OCI-LY3 (cell line): Measurements from ENCODE around the gene CD99L2.

ENCODE experiments used
- H2AFZ ChIP-seq: fragments of 200-600, 300-600 bp; shearing (Covaris generic); 2 replicates; pipeline ENCODE4 v1.6.0; 2014; ENCODE audit warnings: antibody characterized with exemption, low read depth, low read length
- H3K27ac ChIP-seq: fragments of 200-600, 300-600 bp; sonication (generic); 2 replicates; pipeline ENCODE4 v1.5.1; 2014; ENCODE audit warnings: mild to moderate bottlenecking, low read length, moderate library complexity, mixed read lengths
- H3K27me3 ChIP-seq: fragments of 200-600, 300-600 bp; sonication (generic); 2 replicates; pipeline ENCODE4 v1.6.1; 2014; ENCODE audit warnings: low read depth, low read length, mixed read lengths
- H3K36me3 ChIP-seq: fragments of 200-600, 300-600 bp; sonication (generic); replicated peaks from 2 replicates; pipeline ENCODE3; 2014; ENCODE audit warnings: low read depth, low read length, mixed read lengths
- H3K4me1 ChIP-seq: fragments of 300-600, 200-600 bp; sonication (generic); 2 replicates; pipeline ENCODE4 v1.6.1; 2014; ENCODE audit warnings: low read length, mixed read lengths
- H3K4me2 ChIP-seq: fragments of 200-600, 300-600 bp; sonication (generic); 2 replicates; pipeline ENCODE4 v1.6.1; 2014; ENCODE audit warnings: low read length, mixed read lengths
- H3K4me3 ChIP-seq: fragments of 300-600, 200-600 bp; sonication (generic); 2 replicates; pipeline ENCODE4 v1.5.1; 2014; ENCODE audit warnings: antibody characterized with exemption, mild to moderate bottlenecking, low read length, moderate library complexity
- H3K79me2 ChIP-seq: fragments of 300-600, 200-600 bp; shearing (Covaris generic); 2 replicates; pipeline ENCODE4 v1.6.1; 2014; ENCODE audit warnings: mild to moderate bottlenecking, low read length, mixed read lengths
- H3K9ac ChIP-seq: fragments of 300-600, 200-600 bp; shearing (Covaris generic); 2 replicates; pipeline ENCODE4 v1.6.0; 2014; ENCODE audit warnings: mild to moderate bottlenecking, low read length, moderate library complexity
- H3K9me3 ChIP-seq: fragments of 200-600, 300-600 bp; shearing (Covaris generic); 2 replicates; pipeline ENCODE4 v1.6.1; 2014; ENCODE audit warnings: low read length, mixed read lengths; ENCODE audit not compliant: insufficient read depth
- H4K20me1 ChIP-seq: fragments of 200-600, 300-600 bp; sonication (generic); 2 replicates; pipeline ENCODE4 v1.6.1; 2016; ENCODE audit warnings: low read length, mixed read lengths; ENCODE audit not compliant: insufficient read depth
- CTCF ChIP-seq: fragments of 200-600, 300-600 bp; sonication (generic); IDR thresholded peaks from 2 replicates; pipeline ENCODE4 v1.5.1; 2014; ENCODE audit warnings: antibody characterized with exemption, low read length, low read depth
- EZH2phosphoT487 ChIP-seq: fragments of 200-600 bp; shearing (Covaris generic); IDR thresholded peaks from 2 replicates; pipeline ENCODE4 v1.6.1; 2018; ENCODE audit warnings: antibody characterized with exemption, mixed run types, low read depth

CD99L2 gene

GRCh38 chrX:150775569-150776350 is 122.7 kb downstream of the CD99L2 start:
- TF ChIP-seq CTCF (no peak), EZH2phosphoT487 (no peak)
- H3K4me3 ChIP-seq = no peak overlapping the region
- no peaks in the 10 kb centered on the region for H3K79me2 ChIP-seq
- no peaks in the 10 kb centered on the region for H3K36me3 ChIP-seq
- no peak overlapping the region for H3K4me2 ChIP-seq
- no peaks in the 10 kb centered on the region for H3K9me3 ChIP-seq
- no peaks in the 10 kb centered on the region for H4K20me1 ChIP-seq
- H2AFZ ChIP-seq = no peak overlapping the region
- no peak overlapping the region for H3K9ac ChIP-seq
- no peak overlapping the region for H3K27ac ChIP-seq
- H3K4me1 ChIP-seq = peaks cover 6% of the 10 kb centered on the region
- H3K27me3 ChIP-seq = no peaks in the 10 kb centered on the region

GRCh38 chrX:150774798-150775568 is 123.5 kb downstream of the CD99L2 start:
- Histone ChIP-seq H3K9me3 (no peaks in the 10 kb centered on the region), H3K36me3 (no peaks in the 10 kb centered on the region), H3K4me1 (no peaks in the 10 kb centered on the region; the same call in 1 of the 2 replicates), H4K20me1 (no peaks in the 10 kb centered on the region), H3K4me3 (no peak overlapping the region), H3K79me2 (no peaks in the 10 kb centered on the region), H3K27me3 (no peaks in the 10 kb centered on the region), H3K4me2 (no peak overlapping the region), H3K27ac (no peak overlapping the region), H2AFZ (no peak overlapping the region), H3K9ac (no peak overlapping the region)
- TF ChIP-seq EZH2phosphoT487 = no peak
- TF ChIP-seq CTCF = no peak

- no peak for TF ChIP-seq EZH2phosphoT487
- TF ChIP-seq CTCF = no peak
- H3K9ac ChIP-seq = no peak overlapping the region
- no peaks in the 10 kb centered on the region for H3K36me3 ChIP-seq
Measured at GRCh38 chrX:150773634-150774033, 124.8 kb downstream of the CD99L2 start.

GRCh38 chrX:150773117-150773516 is 125.4 kb downstream of the CD99L2 start:
- H3K9ac ChIP-seq = no peak overlapping the region
- H3K27me3 ChIP-seq = no peaks in the 10 kb centered on the region
- no peaks in the 10 kb centered on the region; the same call in 1 of the 2 replicates for H3K4me1 ChIP-seq
- H3K36me3 ChIP-seq = no peaks in the 10 kb centered on the region
- no peak overlapping the region for H2AFZ ChIP-seq
- no peak overlapping the region for H3K4me2 ChIP-seq
- no peak overlapping the region for H3K27ac ChIP-seq
- H3K4me3 ChIP-seq = no peak overlapping the region
- no peaks in the 10 kb centered on the region for H4K20me1 ChIP-seq
- no peaks in the 10 kb centered on the region for H3K9me3 ChIP-seq
- TF ChIP-seq EZH2phosphoT487 = no peak
- TF ChIP-seq CTCF = no peak
- no peaks in the 10 kb centered on the region for H3K79me2 ChIP-seq

More at GRCh38 chrX:150773634-150774033, 124.8 kb downstream of the CD99L2 start:
- Histone ChIP-seq H2AFZ (no peak overlapping the region), H3K4me3 (no peak overlapping the region), H3K27ac (no peak overlapping the region), H3K9me3 (no peaks in the 10 kb centered on the region), H3K79me2 (no peaks in the 10 kb centered on the region), H4K20me1 (no peaks in the 10 kb centered on the region), H3K4me1 (no peaks in the 10 kb centered on the region; the same call in 1 of the 2 replicates), H3K27me3 (no peaks in the 10 kb centered on the region), H3K4me2 (no peak overlapping the region)
